Nucleus accumbens (tissue), 56 donors: ENCODE results near the gene MCMBP.
"Not testable (repeated sequence)": the region's sequence is repeated elsewhere in the genome, so short reads cannot be mapped to it uniquely, and the experiment has no call there.

Experiments used
- DNase-seq, 56 donors: peaks; one replicate each; lab custom pipeline; 2025; lab: John Stamatoyannopoulos, UW

MCMBP gene

GRCh38 chr10:119883901-119884611, 11.4 kb upstream of the MCMBP start:
- DNase-seq: not testable (repeated sequence)

GRCh38 chr10:119878524-119878923, 5.9 kb upstream of the MCMBP start:
- DNase-seq: no peak

DNA sequence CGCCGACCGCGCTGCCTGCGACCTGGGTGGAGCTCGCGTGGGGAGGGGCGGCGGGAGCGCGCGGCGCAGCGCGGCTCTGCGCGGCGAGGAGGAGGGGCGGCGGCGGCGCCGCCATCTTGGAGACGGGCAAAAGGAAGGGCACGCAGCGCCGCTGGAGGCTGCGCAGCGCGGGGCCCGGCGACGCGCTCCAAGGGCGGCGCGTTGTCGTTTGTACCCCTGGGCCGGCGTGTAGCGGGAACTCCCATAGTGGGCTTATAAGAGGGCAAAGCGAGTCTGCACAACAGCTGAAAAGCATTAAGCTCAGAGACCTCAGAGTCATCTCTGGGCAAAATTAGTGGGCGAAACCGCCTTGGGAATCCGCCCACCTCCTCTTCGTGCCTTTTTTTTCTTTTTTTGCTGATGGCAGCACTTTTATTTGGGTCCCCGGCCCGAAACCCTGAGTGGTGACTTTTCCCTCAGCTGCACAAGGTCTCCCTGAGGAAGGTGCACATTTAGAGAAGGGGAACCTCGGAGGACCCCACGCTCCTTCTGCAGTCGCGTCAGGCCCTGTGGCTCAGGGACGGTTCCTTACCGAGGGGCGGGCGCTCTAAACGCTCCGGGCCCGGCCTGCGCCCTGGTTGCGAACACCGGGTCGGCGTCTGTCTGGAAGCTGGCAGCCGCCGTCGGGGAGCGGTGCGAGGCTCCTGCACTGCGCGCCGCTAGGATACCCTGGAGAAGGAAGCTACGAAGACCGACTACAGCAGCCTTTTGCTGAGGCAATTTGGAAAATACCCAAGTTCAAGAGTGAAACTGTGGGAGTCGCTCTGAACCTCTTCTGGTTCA, 428 bp upstream of the MCMBP start:
- peak in 55 of 56 donors; percentile 25 to 91 (median 80) for DNase-seq

- peak in 43 of 56 donors; percentile 4 to 66 (median 29) for DNase-seq
Observed at GRCh38 chr10:119871881-119872609, 598 bp downstream of the MCMBP start.

GRCh38 chr10:119869398-119869797, 3.2 kb downstream of the MCMBP start:
- DNase-seq: not testable (repeated sequence)

DNA sequence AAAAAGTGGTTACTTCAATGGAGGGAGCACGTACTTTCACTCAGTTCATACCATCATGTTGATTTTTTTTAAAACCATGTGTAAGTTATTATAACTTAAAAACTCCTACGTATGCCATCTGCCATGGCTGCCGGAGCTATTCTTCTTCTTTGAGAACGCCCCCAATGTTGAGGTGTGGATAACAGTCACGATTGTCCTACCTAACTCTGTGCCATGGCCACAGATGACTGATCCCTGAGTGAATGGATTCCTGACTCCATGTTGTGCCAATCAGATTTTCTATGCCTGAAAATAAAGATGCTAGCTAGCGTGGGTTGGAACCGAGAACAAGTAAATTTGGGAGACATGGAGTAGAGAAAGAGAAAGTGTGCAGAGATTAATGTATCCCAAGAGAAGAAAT, 5.3 kb downstream of the MCMBP start:
- DNase-seq: no peak

DNA sequence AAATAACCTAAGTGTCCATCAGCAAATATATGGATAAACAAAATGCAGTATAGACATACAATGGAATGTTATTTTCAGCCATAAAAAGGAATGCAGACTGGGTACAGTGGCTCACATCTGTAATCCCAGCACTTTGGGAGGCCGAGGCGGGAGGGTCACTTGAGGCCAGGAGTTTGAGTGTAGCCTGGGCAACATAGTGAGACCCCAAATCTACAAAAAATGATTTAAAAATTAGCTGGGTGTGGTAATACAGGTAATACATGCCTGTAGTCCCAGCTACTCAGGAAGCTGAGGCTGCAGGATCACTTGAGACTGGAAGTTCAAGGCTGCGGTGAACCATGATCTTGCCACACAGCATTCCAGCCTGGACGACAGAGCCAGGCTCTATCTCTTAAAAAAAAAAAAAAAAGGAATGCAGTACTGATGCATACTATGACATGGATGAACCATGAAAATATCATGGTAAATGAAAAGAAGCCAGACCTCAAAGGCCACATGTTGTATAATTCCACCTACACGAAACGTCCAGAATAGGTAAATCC, 6.9 kb downstream of the MCMBP start:
- DNase-seq: no peak

GRCh38 chr10:119863951-119864565, 8.6 kb downstream of the MCMBP start:
- DNase-seq: no peak

DNA sequence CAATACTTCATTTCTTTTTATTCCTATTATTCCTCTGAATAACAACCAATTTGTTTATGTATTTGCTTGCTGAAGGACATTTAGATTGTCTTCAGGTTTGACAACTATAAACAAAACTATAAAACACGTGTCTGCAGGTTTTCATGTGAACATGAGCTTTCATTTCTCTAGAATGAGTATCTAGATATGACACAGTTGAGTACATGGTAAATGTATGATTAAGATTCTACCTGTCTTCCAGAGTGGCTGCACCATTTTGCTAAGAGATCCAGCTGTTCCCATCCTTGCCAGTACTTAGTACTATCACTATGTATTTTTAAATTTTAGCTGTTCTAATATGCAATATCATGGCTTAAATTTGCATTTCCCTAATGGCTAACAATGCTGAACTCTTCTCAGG, 10.1 kb downstream of the MCMBP start:
- no peak for DNase-seq

GRCh38 chr10:119860866-119861607, 11.6 kb downstream of the MCMBP start:
- no peak for DNase-seq

DNA sequence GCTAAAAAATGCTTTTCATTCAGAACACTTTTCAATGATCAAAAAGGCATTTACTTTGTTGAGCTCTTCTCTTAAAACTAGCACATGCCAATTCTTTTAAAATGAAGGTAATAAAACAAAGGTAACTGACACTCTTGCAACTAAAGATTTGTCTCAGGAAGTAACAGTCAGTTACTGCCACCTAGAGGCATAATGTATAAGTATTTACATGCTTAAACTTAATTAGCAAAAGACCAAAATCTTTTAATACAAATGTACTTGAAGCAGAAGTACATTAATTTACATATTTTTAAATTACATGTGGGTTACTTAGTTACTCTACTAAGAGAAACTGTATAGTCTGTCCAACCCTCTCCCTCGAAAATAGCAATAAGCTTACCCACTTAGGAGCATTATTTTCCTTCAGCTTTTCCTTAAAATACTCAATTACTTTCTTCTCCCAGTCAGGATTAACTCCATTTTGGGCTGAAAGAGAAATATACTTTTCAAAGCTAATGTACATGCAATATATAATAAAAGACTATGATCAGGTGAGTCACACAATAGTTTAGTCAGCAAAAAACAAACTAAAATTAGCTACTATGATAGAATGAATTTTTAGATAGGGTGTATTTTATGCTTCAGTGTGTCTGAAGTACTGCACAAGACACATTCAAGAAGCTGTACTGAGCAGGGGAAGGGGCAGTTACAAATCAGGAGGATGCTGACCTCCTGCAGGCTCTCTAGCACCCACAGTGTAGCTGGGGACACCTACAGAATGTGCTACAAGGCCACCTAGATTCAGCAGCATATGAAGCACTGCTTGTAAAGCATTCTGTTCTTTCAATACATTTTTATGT, 13.0 kb downstream of the MCMBP start:
- no peak for DNase-seq

DNA sequence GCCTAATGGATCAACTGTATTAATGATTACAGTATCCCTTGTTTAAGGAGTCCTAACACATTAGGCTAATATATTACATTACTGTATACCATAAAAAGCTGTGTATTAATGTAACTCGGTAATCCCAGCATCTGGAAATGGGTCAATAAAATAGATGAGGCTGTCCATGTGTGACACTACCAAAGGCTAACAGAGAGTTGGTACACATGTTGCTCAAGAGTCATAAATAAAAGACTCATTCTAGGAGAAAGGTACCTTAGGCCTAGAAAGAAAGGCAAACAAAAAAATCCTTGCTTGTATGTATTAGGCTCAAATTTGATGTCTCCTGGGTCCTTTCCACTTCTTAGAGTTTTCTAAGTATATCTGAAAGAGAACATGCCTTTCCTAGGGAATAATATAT, 14.6 kb downstream of the MCMBP start:
- no peak for DNase-seq

GRCh38 chr10:119853574-119853973, 19.1 kb downstream of the MCMBP start:
- DNase-seq: no peak

GRCh38 chr10:119852822-119853221, 19.8 kb downstream of the MCMBP start:
- no peak for DNase-seq

- DNase-seq: no peak
Observed at GRCh38 chr10:119852277-119852676, 20.4 kb downstream of the MCMBP start.

DNA sequence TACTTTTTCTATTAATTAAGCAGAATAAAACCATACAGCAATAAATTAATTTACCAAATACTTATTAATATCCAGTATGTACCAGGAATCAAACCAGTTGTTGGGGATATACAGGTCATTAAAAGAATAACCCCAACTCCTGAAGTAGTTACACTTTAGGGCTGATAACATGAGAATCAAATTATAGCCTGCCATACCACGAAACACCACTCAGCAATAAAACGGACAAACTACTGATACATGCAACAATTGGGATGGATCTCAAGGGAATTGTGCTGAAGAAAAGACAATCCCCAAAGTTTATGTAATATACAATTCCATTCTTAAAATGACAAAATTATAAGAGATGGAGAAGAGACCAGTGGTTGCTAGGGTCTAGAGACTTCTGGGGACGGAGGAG, 22.7 kb downstream of the MCMBP start:
- no peak for DNase-seq

GRCh38 chr10:119849031-119849789, 23.4 kb downstream of the MCMBP start:
- DNase-seq: no peak

GRCh38 chr10:119845656-119846055, 27.0 kb downstream of the MCMBP start:
- DNase-seq: no peak
